Naive thymus-derived CD4-positive, alpha-beta T cell (primary cell): ENCODE results near the gene NR4A3. TPM values are rescaled to one million over a fixed set of nuclear protein-coding genes. Genes with fewer than 3 reads are reported as not detected.

Source experiments
- ATAC-seq: fragments of 150-1000 bp; cut with Tn5 transposase; 2 replicates; pipeline ENCODE4 v1.10.0; 2021; ENCODE audit warnings: mild to moderate bottlenecking, moderate library complexity
- CTCF ChIA-PET: fragments of 350-600 bp; sonication (Branson Sonifier 250); formaldehyde crosslinking; loops from one replicate; lab custom pipeline; 2021; ENCODE audit warnings: antibody characterized with exemption; lab: Charles Lee
- POLR2A ChIA-PET: fragments of 350-600 bp; sonication (Branson Sonifier 250); formaldehyde crosslinking; loops from one replicate; lab custom pipeline; 2021; ENCODE audit warnings: antibody characterized with exemption, inconsistent platforms; lab: Charles Lee
- DNase-seq, 9 donors: peaks; one replicate each; pipeline versions ENCODE4 v3.0.0 to v3.0.0-alpha.2; 2020 to 2022; ENCODE audit warnings: mixed read lengths in 1 of 9
- H3K27ac ChIP-seq: one replicate; pipeline ENCODE4 v1.7.0; 2013; ENCODE audit warnings: mild to moderate bottlenecking, low read depth, low read length, moderate library complexity
- H3K27me3 ChIP-seq, 2 donors: one replicate each; pipeline ENCODE4 v1.7.0; 2013; ENCODE audit warnings: low read length in 2 of 2, mild to moderate bottlenecking in 2 of 2, moderate library complexity in 2 of 2; ENCODE audit not compliant: control insufficient read depth in 2 of 2, insufficient read depth in 2 of 2
- H3K36me3 ChIP-seq, 3 experiments: 1 replicate in 2 of 3; 2 replicates in 1 of 3; pipeline ENCODE4 v1.7.0; 2013; ENCODE audit warnings: low read length in 3 of 3, mild to moderate bottlenecking in 3 of 3, moderate library complexity in 1 of 3; ENCODE audit not compliant: insufficient read depth in 3 of 3, control insufficient read depth in 2 of 3
- H3K4me1 ChIP-seq, 2 donors: one replicate each; pipeline ENCODE4 v1.7.0; 2013; ENCODE audit warnings: low read length in 2 of 2, mild to moderate bottlenecking in 2 of 2, moderate library complexity in 1 of 2; ENCODE audit not compliant: control insufficient read depth in 2 of 2, insufficient read depth in 2 of 2
- H3K4me3 ChIP-seq: 2 replicates; pipeline ENCODE4 v1.7.0; 2013; ENCODE audit warnings: mild to moderate bottlenecking, low read length
- H3K9me3 ChIP-seq, 3 experiments: 1 replicate in 2 of 3; 2 replicates in 1 of 3; pipeline ENCODE4 v1.7.0; 2013; ENCODE audit warnings: low read length in 3 of 3; ENCODE audit not compliant: control insufficient read depth in 2 of 3
- H3K27ac Mint-ChIP-seq, 9 donors: one replicate each; pipeline ENCODE4 v1.8.0; 2020 to 2022; ENCODE audit warnings: mixed read lengths in 9 of 9, mild to moderate bottlenecking in 8 of 9, moderate library complexity in 5 of 9, inconsistent platforms in 2 of 9
- H3K27me3 Mint-ChIP-seq, 5 donors: one replicate each; pipeline ENCODE4 v1.8.0; 2021 to 2022; ENCODE audit warnings: mixed read lengths in 5 of 5, mild to moderate bottlenecking in 1 of 5
- H3K36me3 Mint-ChIP-seq, 5 donors: one replicate each; pipeline ENCODE4 v1.8.0; 2020 to 2022; ENCODE audit warnings: mixed read lengths in 5 of 5, mild to moderate bottlenecking in 3 of 5, inconsistent platforms in 1 of 5
- H3K4me1 Mint-ChIP-seq, 7 donors: one replicate each; pipeline ENCODE4 v1.8.0; 2020 to 2022; ENCODE audit warnings: mixed read lengths in 7 of 7, mild to moderate bottlenecking in 3 of 7, inconsistent platforms in 1 of 7
- H3K4me3 Mint-ChIP-seq, 10 donors: one replicate each; pipeline ENCODE4 v1.8.0; 2020 to 2022; ENCODE audit warnings: mild to moderate bottlenecking in 10 of 10, mixed read lengths in 10 of 10, moderate library complexity in 6 of 10, inconsistent platforms in 2 of 10
- H3K9me3 Mint-ChIP-seq, 11 donors: one replicate each; pipeline ENCODE4 v1.8.0; 2020 to 2022; ENCODE audit warnings: mixed read lengths in 11 of 11, mild to moderate bottlenecking in 4 of 11, inconsistent platforms in 1 of 11, moderate library complexity in 1 of 11
- intact Hi-C, 2 donors: fragments of 100-400 bp; cut with micrococcal nuclease; formaldehyde crosslinking; loops; one replicate each; pipeline ENCODE4 v1.15.1; 2023
- polyA plus RNA-seq, 2 donors: library from polyadenylated mRNA; unstranded; fragments of 300-500 nt; fragmentation: Illumina TruSeq; gene quantifications; one replicate each; pipeline ENCODE4 v1.2.3, GENCODE V29; 2021
- total RNA-seq, 6 experiments: library from RNA in 5 of 6; stranded (reverse) in 5 of 6; gene quantifications; 1 replicate in 5 of 6; 2 replicates in 1 of 6; pipeline ENCODE4 v1.2.3 and lab custom pipeline; 2021 to 2026

The NR4A3 gene
- total and polyA plus RNA-seq, 7 experiments from 2014 or later = 0.08 to 20.2 (median 5.6) TPM; not detected in 2

DNA sequence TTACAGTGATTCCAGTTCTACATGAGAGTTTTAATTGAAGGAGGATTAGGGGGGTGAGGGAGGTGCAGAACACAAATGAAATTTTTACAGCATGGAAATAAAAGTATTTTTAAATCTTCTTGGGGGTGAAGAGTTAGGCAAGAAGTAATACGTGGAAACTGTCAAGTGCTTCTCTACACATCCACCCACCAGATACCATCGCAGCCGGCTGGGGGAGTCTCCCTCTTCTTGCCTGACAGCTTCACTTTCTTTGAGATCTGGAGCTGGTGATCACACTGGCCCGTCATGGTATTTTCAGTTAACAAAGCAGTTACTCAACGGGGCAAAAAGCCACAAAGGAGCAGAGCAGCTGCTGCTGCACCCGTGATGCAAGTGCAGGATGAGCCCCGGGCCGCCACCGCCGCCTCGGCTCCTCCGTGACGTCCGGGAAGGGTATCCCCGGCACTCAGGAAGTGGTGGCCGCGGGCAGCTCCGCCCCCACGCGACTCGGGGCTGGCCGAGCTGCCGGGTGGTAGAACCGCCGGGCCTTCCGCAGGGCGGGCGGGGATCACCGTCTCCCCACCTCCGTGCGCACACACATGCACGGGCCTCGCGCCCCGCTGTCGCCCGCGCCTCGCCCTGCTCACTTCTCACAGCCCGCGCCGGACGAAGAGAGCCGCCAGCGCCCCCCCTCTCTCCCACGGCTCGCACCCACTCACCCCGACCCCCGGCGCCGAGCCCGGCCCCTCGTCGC, 2.4 kb upstream of the NR4A3 start:
- H3K36me3 Mint-ChIP-seq = no peaks in the 10 kb centered on the region
- peaks cover 0 to 4% (median 0%) of the 10 kb centered on the region in 11 donors for H3K9me3 Mint-ChIP-seq

DNA sequence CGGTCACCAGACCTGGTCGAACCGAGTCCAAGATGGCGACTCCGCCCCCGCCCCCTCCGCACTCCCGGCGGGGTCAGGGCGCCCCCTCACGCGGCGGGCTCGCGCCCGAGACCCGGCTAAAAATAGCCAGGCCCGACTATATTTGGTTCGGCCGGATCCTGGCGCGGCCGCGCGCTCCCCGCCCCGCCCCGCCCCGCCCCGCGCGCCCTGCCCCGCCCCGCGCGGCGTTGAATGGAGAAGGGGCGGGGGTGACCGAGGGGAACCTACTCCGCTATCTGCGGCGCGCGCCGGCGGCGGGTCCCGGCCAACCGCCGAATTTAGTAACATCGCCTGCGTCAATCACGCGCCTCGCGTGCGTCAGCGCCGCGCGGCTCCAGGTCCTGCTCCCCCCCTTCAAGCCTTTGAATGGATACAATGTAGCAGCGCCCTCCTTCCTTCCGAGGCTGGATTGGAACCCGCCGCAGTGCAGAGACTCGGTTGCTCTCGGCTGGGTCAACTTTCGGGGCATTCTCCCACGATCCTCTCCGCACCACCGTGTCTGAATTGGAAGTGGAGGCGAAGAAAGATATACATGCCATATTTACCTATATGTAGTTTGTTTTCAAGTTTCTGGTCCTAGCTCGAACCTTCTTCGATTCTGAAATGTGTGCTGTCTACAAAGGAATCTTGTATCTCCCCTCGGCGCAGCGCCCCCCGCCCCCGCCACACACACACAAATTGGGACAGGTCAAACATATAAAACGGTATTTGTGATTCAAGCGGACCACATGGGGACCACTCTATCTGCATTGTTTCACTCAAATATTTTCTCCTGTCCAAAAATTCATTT, 1.6 kb upstream of the NR4A3 start:
- H3K9me3 Mint-ChIP-seq = peaks cover 0 to 4% (median 0%) of the 10 kb centered on the region in 11 donors
- ChIA-PET POLR2A (interaction anchor here (0.5 to 1.2 kb wide), 5 partner anchors 10 to 685 kb away, joined by 3 to 4 read pairs (median 4); no protein-coding TSS in a partner anchor), CTCF (interaction anchor here (1.2 kb wide), 1 partner anchor 10 kb away, joined by 3 read pairs; no protein-coding TSS in a partner anchor)

More for the DNA sequence above, 2.4 kb upstream of the NR4A3 start:
- Mint-ChIP-seq H3K27ac (peak overlapping the region; percentile 81 to 99 (median 99)), H3K4me3 (peak overlapping the region; percentile 87 to 98 (median 96)), H3K27me3 (peaks cover 14 to 67% (median 22%) of the 10 kb centered on the region in 5 donors), H3K4me1 (peaks cover 21 to 46% (median 43%) of the 10 kb centered on the region in 7 donors)
- H3K4me1 ChIP-seq = peaks cover 19 to 37% of the 10 kb centered on the region in 2 donors
- peak; percentile 71 for ATAC-seq
- intact Hi-C loops = loop anchor here (1.0 to 5.0 kb wide), 8 partner anchors 12 to 1023 kb away; partner anchors contain the start of genes ANKS6 (in 1 of the 2), INVS (in 1 of the 2), SEC61B (in 1 of the 2) and STX17 (in 1 of the 2)
- peak overlapping the region; percentile 95 for H3K27ac ChIP-seq
- peaks cover 6 to 13% of the 10 kb centered on the region in 2 donors for H3K27me3 ChIP-seq
- ChIA-PET POLR2A (interaction anchor here (0.6 to 1.2 kb wide), 5 partner anchors 9 to 684 kb away, joined by 3 to 8 read pairs (median 4); partner anchors contain the start of gene STX17), CTCF (interaction anchor here (1.2 kb wide), 1 partner anchor 9 kb away, joined by 3 read pairs; no protein-coding TSS in a partner anchor)
- peak in 8 of 9 donors; percentile 95 to 99 (median 96) for DNase-seq
- no peaks in the 10 kb centered on the region for H3K9me3 ChIP-seq
- H3K36me3 ChIP-seq = no peaks in the 10 kb centered on the region
- H3K4me3 ChIP-seq = peak overlapping the region; percentile 48

DNA sequence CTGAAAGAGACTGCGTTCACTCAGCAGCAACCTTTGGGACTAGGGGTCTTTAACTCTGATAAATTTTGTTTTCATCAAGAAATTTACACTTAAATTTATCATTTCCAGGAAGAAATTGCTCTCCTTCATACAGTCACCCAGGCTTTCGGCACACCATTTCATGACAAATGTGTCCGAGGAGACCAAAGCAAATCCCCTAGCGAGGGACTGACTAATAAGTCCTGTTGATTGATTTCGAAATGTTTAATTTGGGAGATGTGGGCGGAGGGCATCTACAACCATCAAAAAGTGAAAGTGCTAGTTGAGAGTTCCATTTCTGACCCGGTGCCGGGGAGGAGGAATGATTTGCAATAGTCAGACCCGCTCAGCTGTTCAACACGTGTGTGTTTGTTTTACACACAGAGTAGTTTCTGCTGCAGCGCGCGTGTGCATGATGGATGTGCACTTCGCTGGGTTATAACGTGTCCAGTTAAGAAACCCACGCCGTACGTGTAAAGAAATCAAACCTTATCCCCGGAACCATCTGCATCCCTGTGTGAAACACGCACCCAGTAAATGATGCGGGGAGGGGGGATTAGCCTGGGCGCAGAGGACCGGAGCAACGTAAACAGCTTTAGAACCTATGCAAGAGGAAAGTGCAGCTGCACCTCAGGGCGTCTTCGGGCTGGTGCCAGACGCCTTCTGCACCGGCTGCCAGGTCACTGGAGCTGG, 845 bp upstream of the NR4A3 start:
- H3K36me3 Mint-ChIP-seq = no peaks in the 10 kb centered on the region
- peaks cover 26 to 67% (median 37%) of the 10 kb centered on the region in 5 donors for H3K27me3 Mint-ChIP-seq
- H3K27ac ChIP-seq = peak overlapping the region; percentile 80
- DNase-seq (peak; percentile 29 to 76 (median 67)), ATAC-seq (no peak)
- intact Hi-C loops = loop anchor here (1.0 to 10.0 kb wide), 15 partner anchors 30 to 1836 kb away; partner anchors contain the start of genes ANP32B (in 1 of the 2), INVS (in 1 of the 2), MSANTD3 (in 1 of the 2) and SEC61B (in 1 of the 2)
- H3K4me3 ChIP-seq = peak overlapping the region; percentile 85
- H3K27ac Mint-ChIP-seq = peak overlapping the region; percentile 75 to 100 (median 99)
- peaks cover 6 to 21% of the 10 kb centered on the region in 2 donors for H3K27me3 ChIP-seq
- ChIA-PET CTCF (no interaction called here), POLR2A (interaction anchor here (1.0 to 1.2 kb wide), 2 partner anchors 86 to 591 kb away, joined by 3 to 5 read pairs; no protein-coding TSS in a partner anchor)
- no peaks in the 10 kb centered on the region for H3K36me3 ChIP-seq
- H3K4me1 Mint-ChIP-seq = peaks cover 31 to 61% (median 55%) of the 10 kb centered on the region in 7 donors
- peak overlapping the region; percentile 87 to 98 (median 96) for H3K4me3 Mint-ChIP-seq
- peaks cover 0 to 4% (median 0%) of the 10 kb centered on the region in 11 donors for H3K9me3 Mint-ChIP-seq
- H3K9me3 ChIP-seq = no peaks in the 10 kb centered on the region
- peaks cover 27 to 50% of the 10 kb centered on the region in 2 donors for H3K4me1 ChIP-seq

More for the DNA sequence above, 1.6 kb upstream of the NR4A3 start:
- peaks cover 25 to 44% of the 10 kb centered on the region in 2 donors for H3K4me1 ChIP-seq
- peaks cover 19 to 67% (median 29%) of the 10 kb centered on the region in 5 donors for H3K27me3 Mint-ChIP-seq
- intact Hi-C loops = loop anchor here (1.0 to 10.0 kb wide), 20 partner anchors 13 to 1835 kb away; partner anchors contain the start of genes INVS (in 2 of the 2), SEC61B (in 2 of the 2), STX17 (in 2 of the 2) and ANKS6 (in 1 of the 2)
- H3K27me3 ChIP-seq = peaks cover 6 to 21% of the 10 kb centered on the region in 2 donors
- peak overlapping the region; percentile 95 for H3K27ac ChIP-seq
- peak overlapping the region; percentile 75 to 100 (median 99) for H3K27ac Mint-ChIP-seq
- peak overlapping the region; percentile 85 for H3K4me3 ChIP-seq
- peak; percentile 78 for ATAC-seq
- no peaks in the 10 kb centered on the region for H3K36me3 ChIP-seq
- peak overlapping the region; percentile 87 to 98 (median 96) for H3K4me3 Mint-ChIP-seq
- DNase-seq = peak; percentile 89 to 97 (median 94)
- H3K36me3 Mint-ChIP-seq = no peaks in the 10 kb centered on the region
- no peaks in the 10 kb centered on the region for H3K9me3 ChIP-seq
- peaks cover 24 to 54% (median 48%) of the 10 kb centered on the region in 7 donors for H3K4me1 Mint-ChIP-seq

DNA sequence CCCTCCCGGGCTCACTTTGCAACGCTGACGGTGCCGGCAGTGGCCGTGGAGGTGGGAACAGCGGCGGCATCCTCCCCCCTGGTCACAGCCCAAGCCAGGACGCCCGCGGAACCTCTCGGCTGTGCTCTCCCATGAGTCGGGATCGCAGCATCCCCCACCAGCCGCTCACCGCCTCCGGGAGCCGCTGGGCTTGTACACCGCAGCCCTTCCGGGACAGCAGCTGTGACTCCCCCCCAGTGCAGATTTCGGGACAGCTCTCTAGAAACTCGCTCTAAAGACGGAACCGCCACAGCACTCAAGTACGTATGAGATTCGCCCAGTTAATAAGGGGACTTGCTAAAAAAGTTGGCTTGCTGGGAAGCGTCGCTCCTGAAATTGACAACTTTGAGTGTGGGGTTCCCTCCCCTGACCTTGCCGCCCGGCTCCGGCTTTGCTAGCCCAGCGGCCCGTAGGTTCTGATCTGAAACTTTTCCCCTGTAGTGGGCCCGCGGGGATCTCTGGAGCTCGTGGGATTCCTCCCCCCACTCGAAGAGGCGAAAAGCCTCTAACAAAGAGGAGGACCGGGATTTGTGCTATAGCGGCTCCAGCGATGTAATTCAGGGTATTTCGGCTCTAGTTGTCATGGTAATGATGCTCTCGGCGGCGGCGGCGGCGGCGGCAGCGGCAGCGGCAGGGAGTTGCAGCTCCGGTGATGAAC, 572 bp downstream of the NR4A3 start:
- Histone ChIP-seq H3K4me3 (peak overlapping the region; percentile 85), H3K27ac (peak overlapping the region; percentile 80), H3K36me3 (no peaks in the 10 kb centered on the region), H3K27me3 (peaks cover 6 to 21% of the 10 kb centered on the region in 2 donors), H3K9me3 (no peaks in the 10 kb centered on the region), H3K4me1 (peaks cover 27 to 50% of the 10 kb centered on the region in 2 donors)
- Mint-ChIP-seq H3K4me1 (peaks cover 35 to 68% (median 60%) of the 10 kb centered on the region in 7 donors), H3K27ac (peak overlapping the region; percentile 41 to 100 (median 99)), H3K4me3 (peak overlapping the region; percentile 87 to 98 (median 96)), H3K27me3 (peaks cover 40 to 69% (median 51%) of the 10 kb centered on the region in 5 donors), H3K36me3 (no peaks in the 10 kb centered on the region), H3K9me3 (peaks cover 0 to 4% (median 0%) of the 10 kb centered on the region in 11 donors)
- DNase-seq (peak; percentile 50 to 70 (median 65)), ATAC-seq (no peak)
- ChIA-PET POLR2A (interaction anchor here (1.2 to 1.4 kb wide), 2 partner anchors 84 to 85 kb away, joined by 5 to 6 read pairs; no protein-coding TSS in a partner anchor), CTCF (interaction anchor here (0.7 kb wide), 1 partner anchor 425 kb away, joined by 3 read pairs; no protein-coding TSS in a partner anchor)
- intact Hi-C loops = loop anchor here (1.0 to 10.0 kb wide), 12 partner anchors 45 to 1837 kb away; partner anchors contain the start of genes ANP32B (in 1 of the 2), MRPL50 (in 1 of the 2), TEX10 (in 1 of the 2) and TGFBR1 (in 1 of the 2)
